ENCODE measurements around the gene UNG.
"Not testable (repeated sequence)": the region's sequence is repeated elsewhere in the genome, so short reads cannot be mapped to it uniquely, and the experiment has no call there.

UNG gene

GRCh38 chr12:109125791-109126190 is 28.4 kb downstream of the UNG start:
- DNase-seq = no peak

GRCh38 chr12:109126784-109127183 is 29.4 kb downstream of the UNG start:
- no peak for DNase-seq

- DNase-seq = no peak
These were observed 30.3 kb downstream of the UNG start for GRCh38 chr12:109127533-109128242.

- no peak for DNase-seq
These were observed 33.1 kb downstream of the UNG start for GRCh38 chr12:109130297-109131153.

DNA sequence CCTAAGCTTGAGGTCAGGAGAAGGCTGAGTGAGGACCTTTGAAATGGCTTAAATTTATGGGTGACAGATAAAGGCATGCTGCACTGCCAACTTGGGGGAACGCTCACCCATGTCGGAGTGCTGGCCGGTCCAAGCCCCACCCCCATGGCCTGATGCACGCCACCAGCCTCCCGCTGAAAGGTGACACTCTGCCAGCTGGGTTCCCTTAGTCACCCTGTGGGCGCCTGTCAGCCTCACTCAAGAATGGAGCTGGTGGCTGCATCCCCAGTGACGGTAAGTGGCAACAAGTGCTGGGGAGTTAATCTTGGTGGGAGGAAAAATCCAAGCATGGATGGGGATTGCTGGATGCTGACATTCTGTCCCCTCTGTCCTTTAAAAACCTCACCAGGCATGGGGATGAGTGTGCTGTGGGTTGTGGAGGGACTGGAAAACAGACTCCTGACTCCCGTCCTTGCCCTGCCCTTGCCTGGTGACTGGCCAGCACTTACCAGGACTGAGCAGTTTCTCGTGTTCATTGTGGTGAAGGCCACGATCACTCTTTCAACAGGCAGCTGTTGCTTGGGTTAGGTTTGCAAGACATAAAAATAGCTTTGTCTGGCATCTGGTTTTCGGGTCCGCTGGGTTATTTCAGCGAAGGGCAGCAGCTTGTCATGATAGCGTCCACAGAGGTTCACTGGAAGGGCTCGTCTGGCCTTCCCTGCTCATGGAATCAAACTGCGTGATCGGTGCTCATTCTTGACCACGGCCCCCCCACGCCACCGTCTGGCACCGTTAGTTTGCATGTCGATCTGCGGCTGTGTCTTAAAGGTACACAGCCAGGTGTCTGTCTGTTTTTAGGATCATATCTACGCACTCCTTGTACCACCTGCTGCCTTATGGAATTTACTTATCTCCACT is 34.0 kb downstream of the UNG start:
- DNase-seq = no peak

GRCh38 chr12:109134186-109134917 is 37.0 kb downstream of the UNG start:
- DNase-seq = no peak

DNA sequence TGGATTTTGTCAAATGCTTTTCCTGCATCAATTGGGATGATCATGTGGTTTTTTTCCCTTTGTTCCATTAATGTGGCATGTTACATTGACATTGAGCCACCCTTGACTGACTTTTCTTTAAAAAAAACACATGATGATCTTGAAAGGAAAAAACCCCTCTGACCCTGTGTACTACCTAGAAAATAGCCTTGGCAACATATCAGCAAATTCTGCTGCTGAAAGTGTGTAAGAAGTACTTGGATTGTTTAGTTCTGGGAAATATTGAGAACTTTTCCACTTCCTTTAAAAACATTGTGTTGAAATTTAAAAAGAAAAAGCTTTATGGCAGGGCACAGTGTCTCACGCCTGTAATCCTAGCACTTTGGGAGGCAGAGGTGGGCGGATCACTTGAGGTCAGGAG is 39.7 kb downstream of the UNG start:
- DNase-seq = no peak

DNA sequence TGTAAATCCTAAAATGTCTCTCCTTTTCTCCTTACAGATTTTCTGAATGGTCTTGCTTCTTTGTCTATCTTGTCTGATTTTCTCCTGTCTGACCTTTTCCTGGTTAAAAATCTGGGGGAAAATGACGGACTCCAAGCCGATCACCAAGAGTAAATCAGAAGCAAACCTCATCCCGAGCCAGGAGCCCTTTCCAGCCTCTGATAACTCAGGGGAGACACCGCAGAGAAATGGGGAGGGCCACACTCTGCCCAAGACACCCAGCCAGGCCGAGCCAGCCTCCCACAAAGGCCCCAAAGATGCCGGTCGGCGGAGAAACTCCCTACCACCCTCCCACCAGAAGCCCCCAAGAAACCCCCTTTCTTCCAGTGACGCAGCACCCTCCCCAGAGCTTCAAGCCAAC is 42.0 kb downstream of the UNG start:
- DNase-seq = no peak

DNA sequence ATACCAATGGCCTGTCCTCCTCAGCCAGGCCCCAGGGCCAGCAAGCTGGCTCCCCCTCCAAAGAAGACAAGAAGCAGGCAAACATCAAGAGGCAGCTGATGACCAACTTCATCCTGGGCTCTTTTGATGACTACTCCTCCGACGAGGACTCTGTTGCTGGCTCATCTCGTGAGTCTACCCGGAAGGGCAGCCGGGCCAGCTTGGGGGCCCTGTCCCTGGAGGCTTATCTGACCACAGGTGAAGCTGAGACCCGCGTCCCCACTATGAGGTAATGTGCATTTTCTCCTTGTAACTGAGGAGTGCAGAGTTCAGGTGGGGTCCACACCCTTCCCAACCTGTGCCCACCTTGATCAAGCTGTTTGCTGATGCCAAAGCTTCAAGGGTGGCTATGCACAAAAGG is 42.4 kb downstream of the UNG start:
- no peak for DNase-seq

- DNase-seq = no peak
These were observed 43.2 kb downstream of the UNG start for GRCh38 chr12:109140560-109140959.

DNA sequence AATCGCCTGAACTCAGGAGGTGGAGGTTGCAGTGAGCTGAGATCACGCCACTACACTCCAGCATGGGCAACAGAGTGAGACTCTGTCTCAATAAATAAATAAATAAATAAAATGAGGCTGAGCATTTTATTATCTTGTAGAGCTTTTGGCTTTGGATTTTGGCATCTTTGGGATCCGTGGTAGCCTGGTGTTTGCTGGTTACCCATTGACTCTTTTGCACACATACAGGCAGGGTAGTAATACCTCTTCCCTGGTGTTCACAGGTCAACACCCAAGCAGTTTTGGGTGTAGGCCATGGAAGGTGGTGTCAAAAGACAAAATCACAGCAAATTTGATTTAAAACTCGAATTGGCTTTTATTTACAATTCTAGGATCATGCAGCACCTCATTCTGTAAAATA is 46.8 kb downstream of the UNG start:
- DNase-seq = no peak

DNA sequence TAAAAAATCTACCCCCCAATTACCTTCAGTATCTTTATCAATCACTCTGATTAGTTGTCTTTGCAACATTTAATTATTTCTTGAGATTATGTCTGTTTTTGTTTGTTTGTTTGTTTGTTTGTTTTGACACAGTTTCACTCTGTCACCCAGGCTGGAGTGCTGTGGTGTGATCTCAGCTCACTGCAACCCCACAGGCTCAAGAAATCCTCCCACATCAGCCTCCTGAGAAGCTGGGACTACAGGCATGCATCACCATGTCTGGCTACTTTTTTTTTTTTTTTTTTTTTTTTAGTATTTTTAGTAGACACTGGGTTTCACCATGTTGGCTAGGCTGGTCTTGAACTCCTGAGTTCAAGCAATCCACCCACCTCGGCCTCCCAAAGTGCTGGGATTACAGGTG is 49.7 kb downstream of the UNG start:
- DNase-seq = not testable (repeated sequence)

- DNase-seq = no peak
These were observed 50.6 kb downstream of the UNG start for GRCh38 chr12:109147954-109148353.

- no peak for DNase-seq
These were observed 52.8 kb downstream of the UNG start for GRCh38 chr12:109150124-109150640.

GRCh38 chr12:109151457-109151856 is 54.1 kb downstream of the UNG start:
- no peak for DNase-seq

DNA sequence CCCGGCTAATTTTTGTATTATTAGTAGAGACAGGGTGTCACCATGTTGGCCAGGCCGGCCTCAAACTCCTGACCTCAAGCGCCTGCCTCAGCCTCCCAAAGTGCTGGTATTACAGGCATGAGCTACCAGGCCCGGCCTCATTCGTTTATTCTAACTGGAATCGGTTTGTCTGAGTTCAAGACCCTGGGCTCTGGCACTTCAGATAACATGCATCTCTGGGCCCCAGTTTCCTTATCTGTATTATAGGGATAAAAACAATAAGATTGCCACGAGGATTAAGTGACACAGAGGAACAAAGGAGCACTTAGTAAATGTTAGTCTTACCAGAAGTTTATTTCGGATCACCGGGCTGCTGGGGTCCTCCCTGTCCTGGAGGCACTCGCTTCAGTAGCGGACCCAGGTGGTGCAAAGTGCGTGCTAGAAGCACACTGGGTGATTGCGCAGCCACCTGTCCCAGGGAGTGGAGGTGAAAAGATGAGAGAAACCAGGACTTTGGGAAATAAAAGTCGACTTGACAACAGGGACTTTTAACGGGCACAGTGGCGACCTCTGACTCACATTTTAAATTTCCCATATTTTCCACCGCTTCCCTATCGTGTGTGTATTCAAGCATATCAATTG is 56.5 kb downstream of the UNG start:
- no peak for DNase-seq

GRCh38 chr12:109154451-109155438 is 57.3 kb downstream of the UNG start:
- no peak for DNase-seq

DNA sequence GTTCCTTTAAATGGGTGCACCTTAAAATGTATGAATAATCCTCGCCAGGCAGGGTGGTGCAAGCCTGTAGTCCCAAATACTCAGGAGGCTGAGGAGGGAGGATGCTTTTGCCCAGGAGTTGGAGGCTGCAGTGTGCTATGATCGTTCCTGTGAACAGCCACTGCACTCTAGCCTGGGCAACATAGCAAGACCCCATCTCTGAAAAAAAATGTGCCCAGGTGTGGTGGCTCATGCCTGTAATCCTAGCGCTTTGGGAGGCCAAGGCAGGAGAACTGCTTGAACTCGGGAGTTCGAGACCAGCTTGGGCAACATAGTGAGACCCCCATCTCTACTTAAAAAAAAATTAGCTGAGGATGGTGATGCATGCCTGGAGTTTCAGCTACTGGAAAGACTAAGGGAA is 58.6 kb downstream of the UNG start:
- DNase-seq = no peak

DNA sequence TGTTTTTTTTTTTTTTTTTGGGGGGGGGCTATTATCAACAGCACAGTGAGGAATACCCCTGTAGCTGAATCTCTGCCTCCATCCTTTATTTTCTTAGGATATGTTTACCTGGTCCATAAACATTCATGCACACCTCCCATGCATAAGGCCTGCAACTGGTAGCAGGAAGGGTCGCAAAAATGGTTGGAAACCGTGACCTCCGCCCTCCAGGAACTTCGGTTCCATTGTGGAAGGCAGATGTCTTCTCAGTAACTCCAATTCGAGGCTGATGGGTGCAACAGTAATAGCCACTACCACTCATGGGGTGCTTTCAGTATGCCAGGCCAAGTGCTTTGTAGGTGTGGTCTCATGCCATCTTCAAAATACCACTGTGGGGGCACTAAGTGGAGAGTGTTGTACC is 59.2 kb downstream of the UNG start:
- DNase-seq = no peak

DNA sequence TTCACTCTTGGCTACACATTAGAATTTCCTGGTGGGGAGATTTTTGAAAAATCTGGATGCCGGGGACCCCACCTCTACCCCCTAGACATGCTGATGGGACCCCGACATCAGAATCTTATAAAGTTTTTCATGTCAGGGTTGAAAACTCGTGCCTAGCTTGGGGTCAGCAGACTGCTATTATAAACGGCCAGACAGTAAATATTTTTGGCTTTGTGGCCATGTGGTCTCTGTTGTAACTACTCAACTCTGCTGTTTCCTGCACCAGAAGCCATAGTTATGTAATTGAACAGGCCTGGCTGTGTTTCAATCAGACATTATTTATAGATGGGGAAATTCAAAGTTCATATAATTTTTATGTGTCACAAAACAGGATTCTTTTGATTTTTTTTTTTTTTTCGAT is 60.6 kb downstream of the UNG start:
- no peak for DNase-seq

DNA sequence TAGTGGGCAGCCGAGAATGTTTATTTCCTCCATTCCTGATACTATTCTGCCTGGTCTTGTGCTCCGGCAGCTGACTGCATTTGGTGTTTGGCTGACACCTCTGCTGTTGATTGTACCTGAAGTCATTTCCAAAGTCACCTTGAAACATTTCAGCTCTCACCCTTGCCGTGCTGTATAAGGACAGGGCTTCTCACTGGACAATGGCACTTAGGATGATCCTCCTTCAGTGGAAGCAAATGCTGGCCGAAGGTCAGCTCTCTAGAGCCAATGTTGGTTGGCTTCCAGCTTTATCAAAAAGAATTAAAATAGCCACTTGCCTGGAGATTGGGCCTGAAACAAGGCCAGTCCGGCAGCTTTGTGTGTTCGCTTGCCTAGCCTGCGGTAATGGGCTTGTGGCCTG is 63.0 kb downstream of the UNG start:
- no peak for DNase-seq

Data from COR-L47 (cell line).